ENCODE results near the gene RGS7.
"Not testable (repeated sequence)": the region's sequence is repeated elsewhere in the genome, so short reads cannot be mapped to it uniquely, and the experiment has no call there.

Gene RGS7

DNA sequence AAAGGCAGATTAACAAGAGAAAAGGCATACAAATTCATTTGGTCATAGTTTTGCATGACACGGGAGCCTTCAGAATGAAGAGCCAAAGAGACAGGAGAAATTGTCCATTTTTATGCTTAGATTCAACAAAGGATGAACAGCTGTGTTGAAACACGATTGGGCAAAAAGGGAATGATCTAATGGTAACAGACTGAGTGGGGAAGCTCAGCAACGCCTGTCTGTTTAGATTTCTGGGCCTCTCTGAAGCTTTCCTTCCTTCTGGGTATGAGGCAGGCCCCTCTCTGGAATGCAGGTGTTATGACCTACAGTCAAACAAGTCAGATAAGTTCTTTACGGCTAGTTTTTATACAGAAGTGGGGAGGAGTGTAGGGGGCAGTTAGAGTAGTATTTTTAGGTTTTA is 154.6 kb downstream of the RGS7 start:
- no peak for DNase-seq

DNA sequence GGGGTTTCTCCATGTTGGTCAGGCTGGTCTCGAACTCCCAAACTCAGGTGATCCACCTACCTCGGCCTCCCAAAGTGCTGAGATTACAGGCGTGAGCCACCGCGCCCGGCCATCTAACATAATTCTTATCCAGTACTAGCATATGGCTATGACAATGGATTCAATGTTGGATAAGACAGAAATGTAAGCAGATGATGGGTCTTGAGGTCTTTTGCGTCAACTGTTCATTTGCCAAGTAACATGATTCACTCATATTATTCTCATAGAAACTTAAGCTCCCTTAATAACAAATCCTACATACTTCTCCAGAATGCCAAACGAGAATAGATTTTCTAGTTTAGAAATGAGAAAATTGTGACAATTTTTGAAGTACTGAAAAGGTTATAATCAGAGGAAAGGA is 170.3 kb downstream of the RGS7 start:
- no peak for DNase-seq

- DNase-seq, result no peak
Observed at GRCh38 chr1:241181971-241182370, 175.0 kb downstream of the RGS7 start.

DNA sequence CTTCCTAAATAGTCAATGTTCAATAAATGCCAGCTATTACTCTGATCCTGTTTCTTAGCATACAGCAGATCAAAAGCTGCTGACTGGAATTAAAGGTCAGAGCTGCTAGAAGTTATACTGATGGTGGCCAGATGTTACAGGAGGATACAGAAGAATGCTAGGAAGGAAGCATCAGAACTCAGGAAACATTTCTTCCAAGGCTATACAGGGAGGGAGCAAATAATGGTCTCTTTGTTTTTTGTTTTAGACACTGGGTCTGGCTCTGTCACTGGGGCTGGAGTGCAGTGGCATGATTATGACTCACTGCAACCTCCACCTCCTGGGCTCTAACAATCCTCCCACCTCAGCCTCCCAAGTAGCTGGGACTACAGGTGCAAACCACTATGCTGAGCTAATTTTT is 175.5 kb downstream of the RGS7 start:
- DNase-seq, result no peak

DNA sequence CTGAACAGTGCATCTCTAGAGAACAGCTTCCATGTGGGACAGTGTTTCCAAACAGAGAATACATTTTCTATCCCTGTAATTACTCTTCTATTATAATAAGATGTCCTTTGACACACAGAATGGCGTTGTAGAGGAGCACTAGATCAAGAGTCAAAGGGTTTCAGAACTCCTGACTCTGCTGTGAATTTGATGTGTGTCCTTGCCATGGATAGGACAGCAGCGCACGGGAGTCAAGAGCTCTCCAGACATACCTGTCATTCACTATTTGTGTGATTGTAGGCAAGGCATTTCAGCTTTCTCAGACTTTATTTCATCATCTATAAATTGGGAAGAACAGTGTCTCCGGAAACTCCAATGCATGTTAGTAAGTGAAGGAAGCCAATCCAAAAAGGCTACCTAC is 176.4 kb downstream of the RGS7 start:
- DNase-seq, result no peak

GRCh38 chr1:241177660-241178059 is 179.3 kb downstream of the RGS7 start:
- DNase-seq, result no peak

GRCh38 chr1:241172486-241172885 is 184.5 kb downstream of the RGS7 start:
- DNase-seq, result no peak

DNA sequence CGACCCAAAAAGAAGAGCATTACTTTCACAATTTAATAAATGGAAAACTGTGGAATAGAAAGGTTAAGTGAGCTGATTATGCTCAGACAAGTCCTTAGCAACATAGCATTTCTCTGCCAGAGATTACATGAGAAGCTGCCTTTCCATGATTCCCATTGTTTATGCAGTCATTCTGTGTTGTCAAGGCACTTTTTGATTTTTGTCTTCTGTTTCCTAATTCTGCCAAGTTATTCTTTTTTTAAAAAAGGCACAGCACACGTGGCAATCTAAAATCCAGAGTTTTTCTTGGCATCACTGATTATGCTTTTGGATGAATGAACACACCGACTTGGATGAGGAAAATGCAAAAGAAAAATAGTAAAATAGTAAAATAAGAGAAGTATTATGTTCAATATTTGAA is 185.0 kb downstream of the RGS7 start:
- DNase-seq, result no peak

DNA sequence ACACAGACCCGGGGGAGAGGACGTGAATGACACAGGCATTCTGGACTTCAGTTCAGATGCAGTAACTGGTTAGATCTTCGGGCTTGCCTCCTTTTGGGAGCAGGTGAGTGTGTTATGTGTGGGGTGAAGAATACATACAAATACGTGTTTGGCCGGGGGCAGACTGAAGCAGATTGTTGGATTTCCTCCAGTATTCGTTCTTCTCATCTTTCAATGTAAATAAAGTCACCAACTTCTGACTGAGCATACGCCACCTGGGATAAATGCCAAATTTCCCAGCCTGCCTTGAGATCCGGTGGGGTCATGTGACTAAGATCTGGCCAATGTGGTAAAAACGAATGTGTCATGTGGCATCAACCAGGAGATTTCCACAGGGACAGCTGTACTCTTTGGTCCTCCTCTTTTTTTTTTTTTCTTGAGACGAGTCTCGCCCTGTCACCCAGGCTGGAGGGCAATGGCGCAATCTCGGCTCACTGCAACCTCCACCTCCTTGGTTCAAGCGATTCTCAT is 189.8 kb downstream of the RGS7 start:
- no peak for DNase-seq

DNA sequence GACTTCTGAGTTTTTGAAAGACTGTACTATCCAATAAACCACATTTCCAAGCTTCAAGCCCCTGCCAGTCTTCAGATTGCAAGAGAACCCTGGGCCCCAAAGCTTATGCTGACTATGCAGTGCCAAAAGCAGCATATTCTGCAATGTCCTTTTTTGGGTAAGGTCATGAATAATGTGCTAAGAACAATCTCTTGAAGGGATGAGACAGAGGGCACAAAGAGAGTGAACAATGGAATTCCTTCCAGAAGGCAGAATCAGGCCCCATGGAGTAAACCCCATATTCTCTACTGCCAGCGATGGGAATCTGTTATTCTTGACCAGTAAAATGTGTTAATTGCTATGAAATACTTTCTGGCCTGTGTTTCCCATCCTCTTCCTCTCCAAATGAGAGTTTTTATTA is 190.4 kb downstream of the RGS7 start:
- no peak for DNase-seq

DNA sequence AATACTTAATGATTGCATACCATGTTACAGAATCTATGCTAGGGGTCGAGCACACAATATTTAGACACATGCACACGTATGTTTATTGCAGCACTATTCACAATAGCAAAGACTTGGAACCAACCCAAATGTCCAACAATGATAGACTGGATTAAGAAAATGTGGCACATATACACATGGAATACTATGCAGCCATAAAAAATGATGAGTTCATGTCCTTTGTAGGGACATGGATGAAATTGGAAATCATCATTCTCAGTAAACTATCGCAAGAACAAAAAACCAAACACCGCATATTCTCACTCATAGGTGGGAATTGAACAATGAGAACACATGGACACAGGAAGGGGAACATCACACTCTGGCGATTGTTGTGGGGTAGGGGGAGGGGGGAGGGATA is 191.7 kb downstream of the RGS7 start:
- not testable (repeated sequence) for DNase-seq

GRCh38 chr1:241163363-241163762 is 193.6 kb downstream of the RGS7 start:
- no peak for DNase-seq

DNA sequence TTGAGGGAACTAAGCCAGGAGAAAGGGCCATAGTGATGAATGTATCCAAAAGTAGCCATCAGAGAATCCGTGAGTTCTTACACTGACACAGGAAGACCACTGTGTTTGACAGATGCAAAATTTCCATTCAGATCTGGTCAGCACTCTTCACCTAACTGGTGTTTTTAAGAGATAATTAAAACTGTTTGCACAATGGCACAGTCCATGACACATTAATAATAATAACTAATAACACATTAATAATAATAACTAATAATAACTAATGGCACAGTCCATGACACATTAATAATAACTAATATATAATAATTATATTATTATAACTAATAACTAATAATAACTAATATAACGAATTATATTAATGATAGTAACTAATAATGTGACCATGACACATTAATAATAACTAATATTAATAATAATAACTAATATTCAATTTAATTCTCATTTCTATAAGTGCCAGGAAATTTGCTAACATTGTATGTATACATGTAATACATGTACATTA is 195.8 kb downstream of the RGS7 start:
- DNase-seq, result no peak

GRCh38 chr1:241157435-241157834 is 199.6 kb downstream of the RGS7 start:
- no peak for DNase-seq

DNA sequence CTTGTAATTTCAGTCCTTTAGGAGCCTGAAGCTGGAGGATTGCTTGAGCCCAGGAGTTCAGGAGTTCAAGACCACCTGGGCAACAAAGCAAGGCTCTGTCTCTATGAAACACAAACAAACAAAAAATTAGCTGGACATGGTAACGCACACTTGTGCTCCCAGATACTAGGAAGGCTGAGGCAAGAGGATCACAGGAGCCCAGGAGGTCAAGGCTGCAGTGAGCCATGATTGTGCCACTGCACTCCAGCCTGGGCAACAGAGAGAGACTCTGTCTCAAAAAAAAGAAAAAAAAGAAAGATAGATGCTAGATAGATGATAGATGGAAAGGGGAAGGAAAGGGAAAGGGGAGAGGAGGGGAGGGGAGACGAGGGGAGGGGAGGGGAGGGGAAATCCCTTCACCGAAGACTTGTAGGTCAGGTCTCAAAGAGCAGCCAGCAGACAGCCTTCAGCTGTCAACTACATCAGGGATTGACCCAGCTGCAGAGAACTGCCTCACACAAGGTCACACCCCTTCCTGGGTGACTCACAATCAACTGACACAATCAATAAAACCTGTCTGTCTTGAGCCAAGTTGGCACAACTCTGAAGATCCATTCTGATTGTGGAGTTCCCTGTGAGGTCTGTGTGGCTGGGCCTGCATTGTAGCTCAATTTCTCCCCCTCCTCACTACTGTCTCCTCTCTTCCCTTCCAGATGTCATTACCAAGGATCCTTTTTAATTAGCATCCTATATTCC is 200.6 kb downstream of the RGS7 start:
- no peak for DNase-seq

DNA sequence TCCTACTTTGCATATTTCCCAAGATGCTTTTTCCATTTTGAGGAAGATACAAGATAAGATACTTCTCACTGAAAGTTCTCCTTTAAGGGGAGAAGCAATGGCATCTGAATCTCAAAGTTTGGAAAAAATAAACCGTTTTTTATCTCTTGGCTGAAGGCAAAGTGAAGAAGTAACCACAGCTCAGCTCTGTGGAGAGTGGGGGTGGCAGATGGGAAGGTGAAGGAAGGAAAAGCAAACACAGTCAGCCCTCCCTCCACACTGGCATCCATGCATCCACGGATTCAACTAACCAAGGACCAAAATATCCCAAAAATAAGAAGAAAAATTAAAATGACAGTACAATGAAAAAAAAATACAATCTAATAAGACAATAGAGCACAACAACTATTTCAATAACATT is 211.1 kb downstream of the RGS7 start:
- no peak for DNase-seq

GRCh38 chr1:241143765-241144442 is 213.1 kb downstream of the RGS7 start:
- no peak for DNase-seq

GRCh38 chr1:241142493-241142892 is 214.5 kb downstream of the RGS7 start:
- DNase-seq, result no peak

DNA sequence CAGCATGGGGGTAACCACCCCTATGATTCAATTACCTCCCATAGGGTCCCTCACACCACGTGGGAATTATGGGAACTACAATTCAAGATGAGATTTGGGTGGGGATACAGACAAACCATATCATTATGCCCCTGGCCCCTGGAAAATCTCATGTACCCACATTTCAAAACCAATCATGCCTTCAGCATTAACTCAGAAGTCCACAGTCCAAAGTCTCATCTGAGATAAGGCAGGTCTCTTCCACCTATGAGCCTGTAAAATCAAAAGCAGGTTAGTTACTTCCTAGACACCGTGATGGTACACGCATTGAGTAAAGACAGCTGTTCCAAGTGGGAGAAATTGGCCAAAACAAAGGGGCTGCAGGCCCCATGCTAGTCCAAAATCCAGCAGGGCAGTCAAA is 215.4 kb downstream of the RGS7 start:
- not testable (repeated sequence) for DNase-seq

DNA sequence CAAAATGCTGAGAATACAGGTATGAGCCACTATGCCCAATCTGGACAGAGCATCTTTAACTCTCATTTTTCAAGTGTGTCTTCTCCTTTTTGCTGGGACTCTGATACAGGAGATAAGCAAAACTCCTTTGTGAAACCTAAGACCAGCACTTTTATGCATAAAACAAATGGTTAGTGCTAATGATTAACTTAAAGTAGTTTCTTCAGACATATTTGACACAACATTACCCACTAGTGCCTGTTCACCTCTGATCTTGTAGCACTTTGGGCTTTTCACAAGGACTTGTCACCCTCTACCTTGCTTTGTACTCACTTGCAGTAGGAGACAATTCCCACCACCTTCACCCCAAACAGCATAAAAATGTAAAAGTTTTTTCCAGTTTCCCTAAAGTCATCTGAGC is 216.3 kb downstream of the RGS7 start:
- no peak for DNase-seq

- no peak for DNase-seq
Observed at GRCh38 chr1:241139047-241139446, 218.0 kb downstream of the RGS7 start.

GRCh38 chr1:241138248-241138647 is 218.8 kb downstream of the RGS7 start:
- no peak for DNase-seq

- DNase-seq, result no peak
Observed at GRCh38 chr1:241136389-241136788, 220.6 kb downstream of the RGS7 start.

DNA sequence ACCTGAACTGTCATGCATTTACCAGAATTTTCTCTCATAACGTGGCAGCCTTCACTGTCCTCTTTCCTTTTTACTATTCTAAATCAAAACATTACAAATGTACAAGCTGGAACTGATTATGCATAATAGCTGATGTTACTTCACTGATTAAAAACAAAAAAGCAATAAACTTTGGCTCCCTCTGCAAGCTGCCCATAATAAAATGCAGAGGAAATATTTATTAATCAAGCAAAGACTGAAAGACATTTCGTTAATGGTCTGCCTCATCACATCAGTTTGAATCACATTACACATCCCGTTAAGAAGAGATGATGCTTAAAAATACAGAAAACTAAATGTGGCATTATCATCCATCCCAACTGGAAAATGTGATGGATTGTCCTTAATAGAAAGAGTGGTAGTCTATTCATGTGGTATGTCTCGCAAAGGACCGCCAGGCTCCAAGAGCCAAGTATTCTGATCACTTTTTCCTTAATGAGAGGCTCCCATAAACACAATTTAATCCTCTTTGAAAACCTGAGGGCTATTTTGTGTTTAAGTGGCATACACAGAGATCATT is 225.3 kb downstream of the RGS7 start:
- no peak for DNase-seq

Measured in stimulated activated CD4-positive, alpha-beta T cell treated with anti-CD3 and anti-CD28 coated beads, Interleukin-1b, Interleukin-23, amount 100 ng/mL, for 48 hours (primary cell).